Thyroid gland (tissue), 4 donors: ENCODE results near the gene CANT1. TPM values are rescaled to one million over a fixed set of nuclear protein-coding genes. Genes with fewer than 3 reads are reported as not detected.

Experiments
- DNase-seq, 2 donors: peaks; one replicate each; pipeline ENCODE4 v3.0.0-alpha.2; 2019
- H3K27ac ChIP-seq, 3 donors: fragments of 200-600 bp; sonication (generic); 1 replicate in 2 of 3; 2 replicates in 1 of 3; pipeline ENCODE4 v1.5.1; 2016 to 2019; ENCODE audit warnings: mild to moderate bottlenecking in 1 of 3, moderate library complexity in 1 of 3
- H3K27me3 ChIP-seq: fragments of 200-600 bp; sonication (generic); one replicate; pipeline ENCODE4 v1.5.1; 2019
- H3K36me3 ChIP-seq, 2 donors: fragments of 200-600 bp; sonication (generic); one replicate each; pipeline ENCODE4 v1.5.1; 2016 to 2019
- H3K4me1 ChIP-seq, 2 donors: fragments of 200-600 bp; sonication (generic); one replicate each; pipeline ENCODE4 v1.5.1; 2017 to 2019
- H3K4me3 ChIP-seq, 3 donors: fragments of 200-600 bp; sonication (generic); replicated peaks in 1 of 3; 1 replicate in 2 of 3; 2 replicates in 1 of 3; pipeline ENCODE4 v1.5.1; 2016; ENCODE audit warnings: mild to moderate bottlenecking in 1 of 3
- H3K9me3 ChIP-seq: fragments of 200-600 bp; sonication (generic); one replicate; pipeline ENCODE4 v1.5.1; 2017
- POLR2A ChIP-seq, 2 donors: fragments of 450-650 bp; IDR thresholded peaks; one replicate each; pipeline ENCODE4 v1.6.1; 2017; ENCODE audit warnings: antibody characterized with exemption in 2 of 2, mild to moderate bottlenecking in 2 of 2, moderate library complexity in 1 of 2
- WGBS, 2 donors: methylation state at CpG; one replicate each; pipeline ENCODE4 v1.1.5; 2017; 5-methylcytosine and 5-hydroxymethylcytosine counted together
- intact Hi-C: fragments of 100-400 bp; cut with DNase I; formaldehyde crosslinking; loops from one replicate; pipeline ENCODE4 v1.15.1; 2023
- total RNA-seq, 4 donors: library from RNA; depleted of rRNA; stranded (reverse); fragments of >200 nt; gene quantifications; one replicate each; pipeline ENCODE4 v1.2.3, GENCODE V29; 2016
- TF ChIP-seq, protein P1 (sequence below), 6 experiments: fragments of 200-600 bp in 3 of 6; fragments of 450-650 bp in 3 of 6; sonication (generic) in 3 of 6; IDR thresholded peaks; one replicate each; pipeline ENCODE4 v1.5.1; 2016 to 2019; ENCODE audit warnings: antibody characterized with exemption in 6 of 6, mild to moderate bottlenecking in 2 of 6, inconsistent platforms in 1 of 6, moderate library complexity in 1 of 6

CANT1 gene
- total RNA-seq, 4 donors from 2014 or later = 21.2 to 37.1 (median 27.3) TPM

DNA sequence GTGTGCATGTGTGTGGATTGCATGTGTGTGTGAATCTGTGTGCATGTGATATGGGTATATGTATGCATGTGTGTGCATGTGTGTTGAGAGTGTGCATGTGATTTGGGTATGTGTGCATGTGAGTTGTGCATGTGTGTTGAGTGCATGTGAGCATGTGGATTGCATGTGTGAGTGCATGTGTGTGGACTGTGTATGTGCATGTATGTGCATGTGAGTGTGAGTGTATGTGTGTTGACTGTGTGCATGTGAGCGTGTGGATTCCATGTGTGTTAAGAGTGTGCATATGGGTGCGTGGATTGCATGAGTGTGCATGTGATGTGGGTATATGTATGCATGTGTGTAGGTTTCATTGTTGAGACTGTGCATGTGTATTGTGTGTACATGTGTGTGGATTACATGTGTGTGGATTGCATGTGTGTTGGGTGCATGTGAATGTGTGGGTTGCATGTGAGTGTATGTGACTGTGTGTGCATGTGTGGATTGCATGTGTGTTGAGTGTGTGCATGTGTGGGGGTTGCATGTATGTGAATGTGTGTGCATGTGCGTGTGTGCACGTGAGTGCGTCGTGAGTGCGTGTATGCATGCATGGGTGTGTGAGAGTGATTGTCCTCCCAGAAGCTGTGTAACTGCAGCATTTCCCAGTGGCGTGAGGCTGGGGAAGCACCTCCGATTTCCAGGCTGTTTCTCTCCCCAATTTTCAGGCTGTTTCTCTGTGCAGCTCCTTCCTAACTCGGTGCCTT lies 33.8 kb upstream of the CANT1 start:
- no peak overlapping the region for H3K4me3 ChIP-seq
- peaks cover 0 to 11% of the 10 kb centered on the region in 2 donors for H3K4me1 ChIP-seq
- WGBS, 2 donors = 87 to 89% methylated on average over 10 of the region's 10 CpGs
- no peaks in the 10 kb centered on the region for H3K27me3 ChIP-seq
- no peak for DNase-seq
- intact Hi-C loops = no loop called here
- H3K27ac ChIP-seq = no peak overlapping the region
- TF ChIP-seq POLR2A (IDR thresholded peaks at IDR 0.05) = no peak
- TF ChIP-seq, protein P1, sequence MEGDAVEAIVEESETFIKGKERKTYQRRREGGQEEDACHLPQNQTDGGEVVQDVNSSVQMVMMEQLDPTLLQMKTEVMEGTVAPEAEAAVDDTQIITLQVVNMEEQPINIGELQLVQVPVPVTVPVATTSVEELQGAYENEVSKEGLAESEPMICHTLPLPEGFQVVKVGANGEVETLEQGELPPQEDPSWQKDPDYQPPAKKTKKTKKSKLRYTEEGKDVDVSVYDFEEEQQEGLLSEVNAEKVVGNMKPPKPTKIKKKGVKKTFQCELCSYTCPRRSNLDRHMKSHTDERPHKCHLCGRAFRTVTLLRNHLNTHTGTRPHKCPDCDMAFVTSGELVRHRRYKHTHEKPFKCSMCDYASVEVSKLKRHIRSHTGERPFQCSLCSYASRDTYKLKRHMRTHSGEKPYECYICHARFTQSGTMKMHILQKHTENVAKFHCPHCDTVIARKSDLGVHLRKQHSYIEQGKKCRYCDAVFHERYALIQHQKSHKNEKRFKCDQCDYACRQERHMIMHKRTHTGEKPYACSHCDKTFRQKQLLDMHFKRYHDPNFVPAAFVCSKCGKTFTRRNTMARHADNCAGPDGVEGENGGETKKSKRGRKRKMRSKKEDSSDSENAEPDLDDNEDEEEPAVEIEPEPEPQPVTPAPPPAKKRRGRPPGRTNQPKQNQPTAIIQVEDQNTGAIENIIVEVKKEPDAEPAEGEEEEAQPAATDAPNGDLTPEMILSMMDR (IDR thresholded peaks at IDR 0.05) = no peak
- H3K36me3 ChIP-seq = no peaks in the 10 kb centered on the region
- no peaks in the 10 kb centered on the region for H3K9me3 ChIP-seq

DNA sequence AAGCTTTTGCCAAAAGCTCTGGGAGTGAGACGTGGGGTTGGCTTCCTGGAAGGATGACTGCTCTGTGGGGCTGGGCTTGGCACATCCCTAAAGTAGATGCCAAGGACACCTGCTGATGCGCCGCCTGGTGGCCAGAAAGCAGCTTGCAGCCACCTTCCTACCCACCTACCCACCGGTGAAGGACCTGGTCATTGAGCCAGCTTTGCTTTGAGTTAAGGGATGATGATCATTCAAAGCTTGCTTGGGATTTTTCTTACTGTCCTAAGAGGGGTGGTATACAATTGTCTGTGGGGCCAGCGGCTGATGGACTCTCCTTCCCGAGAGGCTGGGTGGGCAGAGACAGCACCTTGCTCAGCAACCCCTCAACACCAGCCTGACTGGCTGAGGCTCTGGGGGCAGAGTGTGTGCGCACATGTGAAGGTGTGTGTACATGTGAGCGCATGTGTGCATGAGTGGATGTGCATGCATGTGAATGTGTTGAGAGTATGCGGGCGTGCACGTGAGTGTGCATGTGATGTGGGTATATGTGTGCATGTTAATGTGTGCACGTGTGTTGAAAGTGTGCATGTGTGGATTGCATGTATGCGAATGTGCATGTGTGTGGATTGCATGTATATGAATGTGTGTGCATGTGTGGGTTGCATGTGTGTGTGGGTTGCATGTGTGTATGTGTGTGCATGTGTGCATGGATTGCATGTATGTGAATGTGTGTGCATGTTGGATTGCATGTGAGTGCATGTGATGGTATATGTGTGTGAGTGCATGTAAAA lies 33.0 kb upstream of the CANT1 start:
- WGBS, 2 donors = 63 to 81% methylated on average over 10 to 13 of the region's 13 CpGs
- DNase-seq = peak; percentile 62 to 66
- TF ChIP-seq POLR2A (IDR thresholded peaks at IDR 0.05) = no peak
- TF ChIP-seq, protein P1 (IDR thresholded peaks at IDR 0.05) = peak; percentile 50 to 68 (median 62)

DNA sequence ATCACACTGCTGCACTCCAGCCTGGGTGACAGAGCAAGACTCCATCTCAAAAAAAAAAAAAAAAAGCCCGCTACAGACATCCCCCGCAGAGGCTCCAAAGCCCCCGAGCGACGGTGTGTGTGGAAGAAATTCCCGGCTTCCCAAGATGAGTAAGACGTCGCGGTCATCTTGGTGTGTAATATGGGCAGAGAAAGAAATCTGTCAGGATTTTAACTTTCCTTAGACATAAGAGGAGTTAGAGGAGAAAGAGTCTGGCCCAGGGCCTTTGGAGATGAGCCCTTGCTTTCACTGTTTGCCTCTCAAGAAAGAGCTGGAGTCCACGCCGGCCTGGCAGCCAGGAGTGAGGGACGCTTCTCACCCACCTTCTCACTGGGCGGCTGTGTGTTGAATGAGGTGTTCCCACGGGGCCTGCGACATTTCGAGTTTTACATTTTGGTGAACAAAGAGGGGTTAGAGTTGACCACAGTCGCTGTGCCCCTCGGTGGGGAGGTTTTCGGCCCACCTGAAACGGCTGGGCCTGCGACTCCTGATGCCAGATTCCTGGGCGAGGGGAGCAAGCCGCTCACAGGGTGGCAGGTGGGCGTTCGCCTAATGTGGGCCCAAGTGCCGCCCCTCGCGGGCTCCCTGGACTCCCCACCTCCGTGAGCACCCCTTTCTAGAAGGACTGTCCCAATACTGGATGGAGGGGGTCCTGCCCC lies 32.3 kb upstream of the CANT1 start:
- TF ChIP-seq, protein P1 (IDR thresholded peaks at IDR 0.05) = no peak
- TF ChIP-seq POLR2A (IDR thresholded peaks at IDR 0.05) = no peak
- H3K27me3 ChIP-seq = no peaks in the 10 kb centered on the region
- intact Hi-C loops = no loop called here
- no peak overlapping the region for H3K4me3 ChIP-seq
- peaks cover 0 to 7% of the 10 kb centered on the region in 2 donors for H3K4me1 ChIP-seq
- 77 to 90% methylated on average over 21 to 27 of the region's 29 CpGs for WGBS, 2 donors
- no peaks in the 10 kb centered on the region for H3K36me3 ChIP-seq
- no peaks in the 10 kb centered on the region for H3K9me3 ChIP-seq
- no peak overlapping the region for H3K27ac ChIP-seq
- no peak for DNase-seq

More for the DNA sequence above, 33.0 kb upstream of the CANT1 start:
- H3K4me1 ChIP-seq = peaks cover 0 to 7% of the 10 kb centered on the region in 2 donors
- intact Hi-C loops = no loop called here
- H3K9me3 ChIP-seq = no peaks in the 10 kb centered on the region
- no peak overlapping the region for H3K4me3 ChIP-seq
- no peak overlapping the region for H3K27ac ChIP-seq
- H3K27me3 ChIP-seq = no peaks in the 10 kb centered on the region
- H3K36me3 ChIP-seq = no peaks in the 10 kb centered on the region

DNA sequence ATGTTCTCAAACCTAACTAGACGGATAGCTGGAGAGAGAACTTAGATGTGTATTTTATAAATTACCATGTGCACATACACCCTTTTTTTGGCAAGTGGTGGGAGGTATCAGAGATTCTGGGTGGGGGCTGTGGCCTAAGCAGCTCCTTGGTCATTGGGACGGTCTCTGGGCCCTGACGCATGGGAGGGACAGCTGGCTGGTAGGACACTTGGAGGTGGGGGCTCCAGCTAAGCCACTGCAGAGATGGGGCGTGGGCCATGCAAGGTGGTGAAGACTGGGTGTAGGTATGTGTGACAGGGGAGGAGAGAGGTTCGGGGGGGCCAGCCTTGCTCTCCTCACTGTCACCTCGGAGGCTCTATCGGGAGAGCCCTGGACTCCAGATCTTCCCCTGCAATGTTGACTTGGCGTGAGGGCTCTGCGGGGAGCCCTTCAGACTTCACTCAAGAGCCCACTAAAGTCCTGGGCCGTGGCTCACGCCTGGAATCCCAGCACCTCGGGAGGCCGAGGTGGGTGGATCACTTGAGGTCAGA lies 31.5 kb upstream of the CANT1 start:
- WGBS, 2 donors = 63 to 66% methylated on average over 10 to 13 of the region's 13 CpGs
- Histone ChIP-seq H3K4me3 (no peak overlapping the region), H3K27ac (no peak overlapping the region), H3K9me3 (no peaks in the 10 kb centered on the region), H3K4me1 (peaks cover 0 to 4% of the 10 kb centered on the region in 2 donors), H3K36me3 (no peaks in the 10 kb centered on the region), H3K27me3 (no peaks in the 10 kb centered on the region)
- DNase-seq = no peak
- TF ChIP-seq, protein P1 (IDR thresholded peaks at IDR 0.05) = no peak
- TF ChIP-seq POLR2A (IDR thresholded peaks at IDR 0.05) = no peak
- intact Hi-C loops = no loop called here
